ENCODE results near the gene ZNF79.
"Not testable (repeated sequence)": the region's sequence is repeated elsewhere in the genome, so short reads cannot be mapped to it uniquely, and the experiment has no call there.

Gene ZNF79

DNA sequence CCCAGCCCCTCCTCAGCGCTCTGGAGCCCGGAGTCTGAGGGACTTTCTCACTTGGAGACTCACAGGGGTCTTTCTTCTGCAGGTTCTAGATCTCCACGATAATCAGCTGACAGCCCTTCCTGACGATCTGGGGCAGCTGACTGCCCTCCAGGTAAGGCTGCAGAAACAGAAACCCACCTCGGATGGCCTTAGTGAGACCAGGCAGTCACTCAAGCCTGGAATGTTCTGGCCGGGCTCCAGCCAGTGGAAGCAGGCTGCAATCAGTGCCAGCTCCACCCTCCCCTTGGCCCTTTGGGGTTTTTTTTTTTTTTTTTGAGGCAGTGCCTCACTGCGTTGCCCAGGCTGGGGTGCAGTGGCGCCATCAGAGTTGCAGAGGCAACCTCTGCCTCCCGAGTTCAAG, 34.7 kb downstream of the ZNF79 start:
- no peak for DNase-seq

DNA sequence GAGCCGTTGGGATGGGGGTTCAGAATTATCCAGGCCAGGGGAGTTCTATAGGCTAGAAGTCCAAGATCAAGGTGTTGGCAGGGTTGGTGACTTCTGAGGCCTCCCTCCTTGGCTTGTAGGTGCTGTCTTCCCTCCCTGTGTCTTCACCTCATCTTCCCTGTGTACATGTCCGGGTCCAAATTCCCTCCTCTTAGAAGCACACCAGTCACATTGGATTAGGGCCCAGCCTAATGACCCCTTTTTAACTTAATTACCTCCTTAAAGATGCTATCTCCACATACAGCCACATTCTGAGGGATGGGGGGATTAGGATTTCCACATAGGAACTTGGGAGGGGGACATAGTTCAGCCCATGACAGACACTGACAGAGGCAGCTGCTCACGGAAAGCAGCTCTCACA, 39.2 kb downstream of the ZNF79 start:
- DNase-seq, result no peak

DNA sequence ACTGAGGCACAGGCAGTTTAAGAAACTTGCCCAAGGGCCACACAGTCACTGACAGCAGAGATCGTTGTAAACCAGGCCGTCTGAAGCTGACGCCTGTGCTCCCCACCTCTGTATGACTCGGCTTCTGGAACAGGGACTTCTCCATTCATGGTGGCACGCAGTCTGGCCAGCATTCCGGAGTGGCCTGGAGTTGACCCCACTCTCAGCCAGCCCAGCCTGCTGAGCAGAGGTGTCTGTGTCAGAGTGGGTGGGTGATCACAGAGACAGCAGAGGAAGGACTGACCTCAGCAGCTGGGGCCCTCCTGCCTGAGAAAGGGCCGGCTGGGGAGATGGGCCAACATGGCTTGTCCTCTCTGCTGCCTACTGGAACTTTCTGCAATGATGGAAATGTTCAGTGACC, 39.7 kb downstream of the ZNF79 start:
- DNase-seq, result no peak

DNA sequence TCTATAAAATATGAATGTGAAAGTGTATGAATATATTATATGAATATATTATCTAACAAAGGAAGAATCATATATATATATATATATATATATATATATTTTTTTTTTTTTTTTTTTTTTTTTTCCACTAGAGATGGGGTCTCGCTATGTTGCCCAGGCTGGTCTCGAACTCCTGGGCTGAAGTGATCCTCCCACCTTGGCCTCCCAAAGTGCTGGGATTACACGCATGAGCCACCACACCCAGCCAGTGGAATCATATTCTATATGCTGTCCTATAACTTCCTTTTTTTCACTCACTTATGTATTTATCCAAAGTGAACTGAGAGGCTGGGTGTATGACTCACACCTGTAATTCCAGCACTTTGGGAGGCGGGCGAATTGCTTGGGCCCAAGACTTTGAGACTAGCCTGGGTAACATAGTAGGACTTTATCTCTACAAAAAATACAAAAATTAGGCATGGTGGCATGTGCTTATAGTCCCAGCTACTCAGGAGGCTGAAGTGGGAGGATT, 42.3 kb downstream of the ZNF79 start:
- DNase-seq, result not testable (repeated sequence)

DNA sequence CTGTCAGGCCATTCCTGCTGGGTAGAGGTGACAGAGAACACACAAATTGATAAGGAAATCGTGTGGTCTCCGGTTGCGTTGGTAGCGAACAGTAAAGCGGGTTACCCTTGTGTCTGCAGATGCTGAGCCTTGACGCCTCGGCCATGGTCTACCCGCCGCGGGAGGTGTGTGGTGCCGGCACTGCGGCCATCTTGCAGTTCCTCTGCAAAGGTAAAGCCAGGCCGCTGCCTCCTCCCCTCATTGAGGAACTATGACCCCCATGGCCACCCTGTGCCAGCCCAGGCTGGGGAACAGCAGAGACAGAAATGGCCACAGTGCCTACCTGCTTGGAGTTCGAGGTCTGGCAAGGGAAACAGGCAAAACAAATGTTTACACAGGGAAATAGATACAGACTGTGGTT, 43.4 kb downstream of the ZNF79 start:
- DNase-seq, result no peak

DNA sequence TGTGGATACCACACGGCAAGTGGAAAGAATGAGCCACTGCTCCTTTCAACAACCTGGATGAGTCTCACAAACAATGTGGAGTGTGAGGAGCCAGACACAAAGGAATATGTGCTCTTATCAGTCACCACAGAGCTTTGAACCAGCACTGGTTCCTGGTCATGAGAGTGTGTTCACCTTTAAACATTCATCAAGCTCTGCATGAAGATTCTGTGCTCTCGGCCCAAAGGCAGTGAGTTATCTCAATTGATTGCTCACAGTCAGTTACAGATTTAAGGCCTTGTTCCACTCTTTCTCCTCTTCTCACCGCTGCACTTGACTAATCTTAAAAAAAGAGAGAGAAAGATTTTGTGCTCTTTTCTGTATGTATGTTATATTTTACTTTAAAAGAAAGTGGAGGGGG, 46.5 kb downstream of the ZNF79 start:
- DNase-seq, result no peak

DNA sequence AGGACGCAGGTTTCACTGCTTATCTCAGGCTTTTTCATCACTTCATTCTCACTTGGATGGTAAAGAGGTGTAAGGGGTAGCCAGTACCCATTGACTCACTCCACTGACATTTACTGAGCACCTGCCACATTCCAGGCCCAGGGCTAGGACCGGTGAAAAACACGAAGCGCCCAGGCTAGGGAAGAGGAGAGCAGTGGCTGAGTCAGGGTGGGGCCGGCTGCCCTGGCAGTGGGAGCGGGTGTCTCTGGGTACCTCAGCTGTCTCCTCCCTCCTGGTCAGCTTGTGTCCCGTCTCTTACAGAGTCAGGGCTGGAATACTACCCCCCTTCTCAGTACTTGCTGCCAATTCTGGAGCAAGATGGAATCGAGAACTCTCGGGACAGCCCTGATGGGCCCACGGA, 49.3 kb downstream of the ZNF79 start:
- DNase-seq, result no peak

DNA sequence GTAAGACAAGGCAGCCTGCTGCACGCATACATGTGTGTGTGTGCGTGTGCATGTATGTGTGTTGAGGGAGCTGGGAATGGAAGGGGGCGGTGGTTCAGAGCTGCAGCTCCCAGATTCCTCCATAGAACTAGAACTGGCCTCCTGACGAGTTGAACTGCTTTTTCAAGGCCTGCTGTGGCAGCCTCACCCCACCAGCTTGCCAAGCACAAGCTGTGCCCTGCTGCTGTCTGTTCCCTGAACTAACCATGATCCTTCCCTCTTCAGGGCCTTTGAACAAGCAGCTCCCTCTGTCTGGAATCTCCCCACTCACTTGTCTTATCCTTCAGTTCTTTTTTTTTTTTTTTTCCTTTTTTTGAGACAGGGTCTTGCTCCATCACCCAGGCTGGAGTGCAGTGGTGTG, 49.8 kb downstream of the ZNF79 start:
- no peak for DNase-seq

DNA sequence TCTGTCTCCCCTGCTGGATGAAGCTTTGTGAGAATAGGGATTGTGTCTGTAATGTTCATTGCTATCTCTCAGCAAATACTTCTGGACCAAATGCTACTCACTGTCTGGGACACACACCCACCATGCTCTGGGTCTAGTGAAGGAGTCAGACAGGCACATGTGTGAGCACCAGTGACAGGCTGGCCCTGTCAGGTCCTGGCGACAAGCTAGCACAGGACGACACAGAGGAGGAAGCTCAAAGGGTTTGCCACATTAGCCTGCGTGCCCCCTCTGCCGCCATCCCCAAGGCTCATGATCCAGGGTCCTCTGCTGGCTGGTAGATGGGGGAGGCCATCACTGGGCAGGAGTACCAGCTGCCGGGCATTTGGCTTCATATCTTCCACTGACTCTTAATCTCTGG, 50.4 kb downstream of the ZNF79 start:
- DNase-seq, result no peak

DNA sequence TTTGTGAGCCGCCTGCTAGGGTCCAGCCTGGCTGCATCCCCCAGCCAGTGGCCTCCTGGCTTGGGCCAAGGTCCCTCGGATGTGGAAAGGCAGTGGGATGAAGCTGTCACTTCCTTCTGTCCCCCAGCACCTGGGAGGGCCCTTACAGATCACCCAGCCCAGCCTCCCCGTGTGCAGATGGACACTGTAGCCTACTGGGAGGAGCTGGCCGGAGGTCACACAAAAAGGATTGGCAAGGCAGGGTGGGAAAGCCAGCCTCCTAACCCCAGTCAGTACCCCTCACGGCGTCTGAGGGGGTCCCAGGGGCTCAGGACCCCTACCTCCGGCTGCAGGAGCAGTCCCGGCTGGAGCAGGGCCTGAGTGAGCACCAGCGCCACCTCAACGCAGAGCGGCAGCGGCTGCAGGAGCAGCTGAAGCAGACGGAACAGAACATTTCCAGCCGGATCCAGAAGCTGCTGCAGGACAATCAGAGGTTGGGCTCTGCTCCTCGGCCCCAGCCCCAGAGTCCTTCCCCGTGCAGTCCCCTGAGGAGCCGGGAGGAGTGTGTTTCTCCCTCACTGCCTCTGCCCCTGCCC, 55.4 kb downstream of the ZNF79 start:
- no peak for DNase-seq

DNA sequence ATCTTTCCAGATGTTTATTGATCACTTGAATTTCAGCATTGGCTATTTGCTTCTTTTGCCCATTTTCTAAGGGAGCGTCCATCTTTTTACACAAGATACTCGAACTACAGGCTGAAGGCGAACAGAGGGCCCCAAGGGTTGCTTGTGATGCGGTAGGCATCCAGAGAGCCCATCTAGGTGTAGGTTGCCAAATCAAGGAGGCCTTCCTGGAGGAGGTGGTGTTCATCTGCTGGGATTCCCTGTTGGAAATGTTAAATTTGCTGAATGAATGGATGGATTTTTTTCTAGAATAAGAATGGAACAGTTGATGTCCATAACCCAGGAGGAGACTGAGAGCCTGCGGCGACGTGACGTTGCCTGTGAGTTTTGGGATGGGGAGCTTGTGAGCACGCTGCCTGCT, 58.5 kb downstream of the ZNF79 start:
- DNase-seq, result no peak

DNA sequence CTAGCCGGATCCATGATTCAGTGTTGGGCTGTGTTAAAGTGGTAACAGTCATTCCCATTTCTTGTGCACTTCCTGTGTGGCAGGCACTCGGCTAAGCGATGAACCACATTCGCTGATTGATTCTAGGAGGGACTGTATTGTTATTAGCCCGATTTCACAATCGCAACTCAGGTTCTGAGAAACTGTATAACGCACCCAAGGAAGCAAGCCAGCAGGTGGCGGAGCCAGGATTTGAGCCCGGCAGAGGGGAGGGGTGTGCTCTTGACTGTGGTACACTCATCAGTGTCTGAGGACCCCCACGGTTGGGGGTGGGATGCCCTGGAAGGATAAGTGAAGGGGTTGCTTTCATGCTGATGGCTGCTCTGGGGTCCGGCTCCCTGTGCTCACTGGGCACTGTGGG, 61.8 kb downstream of the ZNF79 start:
- no peak for DNase-seq

DNA sequence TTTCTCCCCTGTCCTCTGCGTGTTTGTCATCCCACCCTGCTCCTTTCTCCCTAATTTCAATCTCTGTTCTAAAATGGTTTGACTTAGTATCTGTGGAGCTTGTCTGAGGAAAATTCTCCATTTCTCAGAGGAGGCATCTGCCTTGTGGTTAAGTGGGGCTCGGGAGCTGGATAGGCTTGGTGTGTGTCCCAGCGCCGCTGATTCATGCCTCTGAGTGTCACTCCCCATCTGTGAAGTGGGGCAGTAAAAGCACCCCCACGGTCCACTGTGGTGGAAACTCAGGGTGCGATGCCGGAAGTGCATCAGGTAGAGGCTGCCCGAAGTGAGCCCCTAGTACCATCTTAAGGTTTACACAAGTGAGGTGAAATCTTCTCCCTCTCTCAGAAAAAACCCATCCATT, 64.8 kb downstream of the ZNF79 start:
- no peak for DNase-seq

DNA sequence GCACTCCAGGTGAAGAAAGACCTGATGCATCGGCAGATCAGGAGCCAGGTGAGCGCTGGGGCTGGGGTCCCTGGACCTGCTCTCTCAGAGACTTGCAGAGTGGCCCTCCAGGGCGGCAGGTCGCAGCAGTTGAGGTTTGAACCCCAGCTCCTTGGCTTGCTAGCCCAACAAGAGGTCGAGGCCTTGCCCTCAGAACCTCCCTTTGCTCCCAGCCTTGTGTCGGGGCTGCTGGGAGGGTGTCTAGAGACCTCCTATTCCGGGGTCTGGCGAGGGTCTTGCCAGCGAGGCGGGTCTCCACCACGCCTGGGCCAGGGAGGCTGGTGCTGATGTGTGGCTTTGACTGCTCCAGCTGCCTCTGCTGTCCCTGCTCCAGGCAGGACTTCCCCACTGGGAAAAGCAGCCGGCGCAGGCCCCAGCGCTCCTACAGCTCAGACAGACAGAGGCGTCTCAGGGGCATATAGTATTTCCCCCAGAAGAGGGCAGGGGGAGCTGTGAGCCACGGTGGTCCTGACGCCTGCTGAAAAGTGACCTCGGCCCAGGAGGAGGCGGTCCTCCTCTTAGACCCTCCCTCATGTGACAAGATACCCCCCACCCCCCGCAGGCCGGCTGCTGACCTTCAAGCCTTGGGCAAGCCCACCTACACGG, 65.4 kb downstream of the ZNF79 start:
- DNase-seq, result no peak

DNA sequence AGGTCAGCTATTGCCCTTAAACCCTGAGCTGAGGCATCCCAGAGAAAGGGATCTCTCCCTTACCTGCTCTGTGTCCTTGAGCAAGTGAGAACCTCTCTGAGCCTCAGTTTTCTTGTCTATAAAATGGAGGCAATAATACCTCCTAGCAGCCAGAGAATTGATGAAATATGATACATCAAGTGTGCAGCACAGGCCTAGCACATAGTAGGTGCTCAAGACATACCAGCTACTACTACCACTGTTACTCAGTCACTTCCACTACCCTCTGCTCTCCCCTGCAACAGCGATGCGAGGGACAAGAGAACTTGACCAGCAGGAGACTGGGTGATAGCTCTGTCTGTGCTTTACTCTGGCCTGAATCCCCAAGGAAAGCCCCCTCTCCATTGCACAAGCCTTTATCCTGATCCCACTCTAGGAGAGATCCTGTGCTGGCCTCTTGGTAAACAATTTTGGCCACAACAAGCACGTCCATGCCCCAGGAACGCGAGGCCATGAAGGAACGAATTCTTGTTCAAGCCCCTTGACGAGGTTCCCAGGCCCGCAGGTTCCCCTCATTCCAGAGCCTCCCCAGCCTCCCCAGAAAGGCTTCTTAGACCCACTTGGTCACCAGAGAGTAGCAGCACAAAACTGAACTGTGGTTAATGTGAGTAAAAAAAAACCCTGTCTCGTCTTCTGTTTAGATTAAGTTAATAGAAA, 66.5 kb downstream of the ZNF79 start:
- no peak for DNase-seq

DNA sequence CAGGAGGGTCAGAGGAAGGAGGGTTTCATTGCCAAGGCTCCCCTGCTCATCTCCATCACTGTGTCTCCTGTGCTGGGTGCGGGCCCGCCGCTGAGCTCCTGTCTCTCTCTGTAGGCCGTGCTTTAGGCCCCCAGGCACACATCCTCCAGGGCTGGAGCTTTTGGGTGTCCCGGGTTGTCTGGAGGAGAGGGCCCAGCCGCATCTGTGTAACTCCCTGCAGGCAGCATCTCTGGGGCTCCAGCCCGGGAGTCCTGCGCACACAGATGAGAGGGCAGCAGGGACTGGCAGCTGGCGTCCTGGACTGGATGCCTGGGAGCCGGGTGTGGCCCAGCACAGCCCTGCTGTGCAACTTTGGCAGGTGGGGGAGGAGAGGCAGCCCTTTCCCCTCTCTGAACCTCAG, 67.3 kb downstream of the ZNF79 start:
- DNase-seq, result no peak

DNA sequence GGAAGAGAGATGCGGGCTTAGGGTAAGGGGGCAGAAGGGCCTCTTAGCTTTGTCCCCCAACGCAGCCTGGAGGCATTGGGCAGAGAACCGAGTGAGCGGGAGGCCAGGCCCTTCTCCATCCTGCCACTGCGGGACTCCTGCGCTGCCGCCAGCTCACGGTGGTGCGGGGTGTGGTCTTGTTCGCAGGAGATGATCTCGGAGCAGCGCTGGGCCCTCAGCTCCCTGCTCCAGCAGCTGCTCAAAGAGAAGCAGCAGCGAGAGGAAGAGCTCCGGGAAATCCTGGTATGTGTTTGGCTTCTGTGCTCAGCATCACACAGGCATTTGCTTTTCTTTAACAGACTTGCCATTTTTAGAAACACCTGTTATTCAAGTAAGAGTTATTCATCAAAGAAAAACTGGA, 68.4 kb downstream of the ZNF79 start:
- DNase-seq, result no peak

DNA sequence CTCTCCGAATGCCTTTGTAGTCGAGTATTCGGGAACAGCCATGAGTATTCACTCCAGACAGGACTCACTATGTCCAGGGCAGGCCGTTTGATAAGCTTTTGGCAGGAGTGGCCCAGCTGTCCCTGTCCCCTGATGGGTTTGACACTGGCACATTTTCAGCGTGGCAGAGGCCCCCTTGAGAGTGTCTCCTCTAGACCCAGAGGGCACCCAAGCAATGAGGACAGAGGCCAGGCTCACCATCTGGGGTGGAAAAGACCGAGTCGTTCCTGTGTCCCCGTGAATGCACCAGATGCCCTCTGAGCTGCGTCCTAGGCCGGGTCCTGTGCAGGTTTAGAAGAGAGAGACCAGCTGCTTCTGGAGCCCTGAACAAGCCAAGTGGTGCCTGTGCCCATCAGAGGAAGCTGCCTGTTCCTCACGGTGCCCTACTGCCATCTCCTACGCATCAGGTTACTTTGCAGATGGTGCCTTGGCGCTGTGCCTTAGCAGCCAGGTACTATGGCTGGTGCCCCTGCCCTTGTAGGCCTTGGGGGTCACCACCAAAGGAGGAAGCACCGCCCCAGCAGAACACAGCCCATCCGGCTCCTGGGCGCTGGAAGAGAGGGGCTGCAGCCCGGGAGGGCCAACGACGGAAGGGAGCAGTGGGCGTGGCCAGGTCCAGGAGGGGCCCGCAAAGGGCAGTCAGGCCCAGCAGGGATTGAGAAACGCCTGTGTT, 69.6 kb downstream of the ZNF79 start:
- DNase-seq, result no peak

DNA sequence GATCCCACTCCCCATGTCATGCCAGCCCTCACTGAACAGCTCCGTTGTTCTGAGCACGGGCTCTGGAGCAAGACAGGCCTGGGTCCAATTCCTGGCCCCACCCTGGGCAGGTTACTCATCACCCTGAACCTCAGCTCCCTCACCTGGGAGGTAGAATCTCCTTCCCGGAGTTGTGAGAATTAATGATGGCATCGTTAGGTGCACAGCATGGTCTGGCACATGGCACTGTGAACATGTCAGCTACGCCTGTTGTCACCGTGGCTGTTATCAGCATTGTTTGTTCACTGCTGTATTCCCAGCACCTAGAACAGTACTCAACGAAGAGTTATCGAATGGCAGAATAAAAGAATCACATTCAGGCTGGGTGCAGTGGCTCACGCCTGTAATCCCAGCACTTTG, 70.1 kb downstream of the ZNF79 start:
- DNase-seq, result no peak

Measured in AML-193 (cell line).